IPS-18c (cell line): ENCODE results near the gene OR13C4.

Source experiments
- H3K4me3 ChIP-seq: 2 replicates; pipeline ENCODE4 v1.7.0; 2013; ENCODE audit warnings: low read depth, mild to moderate bottlenecking, low read length, moderate library complexity; ENCODE audit not compliant: insufficient read depth
- H3K9me3 ChIP-seq: one replicate; pipeline ENCODE4 v1.6.1; 2013; ENCODE audit warnings: mild to moderate bottlenecking, low read length, moderate library complexity; ENCODE audit not compliant: control insufficient read depth, insufficient read depth

The OR13C4 gene

DNA sequence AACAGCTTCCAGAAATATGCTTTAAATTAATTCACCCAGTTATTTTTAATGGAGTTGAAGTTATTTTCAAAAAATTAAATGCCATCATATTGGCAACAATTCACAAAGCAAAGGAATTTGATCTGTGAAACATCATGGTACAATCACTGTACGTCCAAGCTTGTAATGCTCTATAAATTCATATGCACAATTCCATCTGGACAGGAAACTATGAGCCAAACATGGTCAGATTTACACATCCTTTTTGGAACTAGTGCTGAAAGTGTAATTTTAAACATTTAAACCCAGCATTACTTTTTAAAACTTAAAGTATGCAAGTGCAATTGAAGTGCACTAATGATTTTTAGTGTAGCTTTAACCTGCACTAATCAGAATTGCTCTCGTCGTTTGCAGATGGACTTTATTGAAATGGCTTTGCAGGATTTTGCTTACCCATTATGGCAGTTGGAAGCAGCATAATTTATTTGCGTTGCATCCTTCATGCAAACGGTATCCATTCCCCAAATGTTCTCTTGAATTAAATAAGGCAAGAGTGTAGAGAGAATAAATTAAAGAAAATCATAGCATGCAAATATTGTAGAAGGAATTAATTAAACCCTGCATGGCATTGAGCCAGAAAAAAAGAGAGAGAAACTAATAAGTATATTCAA, 44.0 kb downstream of the OR13C4 start:
- Histone ChIP-seq H3K4me3 (no peak overlapping the region), H3K9me3 (no peaks in the 10 kb centered on the region)
